Measurements from ENCODE around the gene PTPN4. TPM values are rescaled to one million over a fixed set of nuclear protein-coding genes. Genes with fewer than 3 reads are reported as not detected.

Gene PTPN4
- total RNA-seq, 1 experiment from 2014 or later = 60.7 TPM

DNA sequence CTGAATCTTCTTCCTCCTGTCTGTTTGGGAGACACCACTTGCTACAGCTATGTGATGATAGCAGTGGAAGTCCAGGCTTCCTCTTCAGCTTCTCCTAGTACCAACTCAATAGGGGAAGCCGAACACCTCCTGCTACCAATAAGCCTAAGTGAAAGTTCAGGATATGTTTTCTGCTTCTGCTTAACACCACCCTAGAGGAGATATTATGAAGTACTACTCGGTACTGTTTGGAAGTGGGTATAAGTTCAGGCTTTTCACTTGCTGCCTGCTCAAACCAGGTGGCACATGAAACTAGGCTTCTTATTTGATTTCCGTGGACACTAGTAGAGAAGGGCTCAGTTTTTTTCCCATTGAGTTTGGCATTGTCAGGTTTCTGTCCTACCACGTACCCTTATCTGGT, 99.8 kb downstream of the PTPN4 start:
- intact Hi-C loops (cut with micrococcal nuclease; ENCODE audit: unreplicated experiment) = no loop called here
- BruUV-seq (replicated peaks) = no TSS peak

DNA sequence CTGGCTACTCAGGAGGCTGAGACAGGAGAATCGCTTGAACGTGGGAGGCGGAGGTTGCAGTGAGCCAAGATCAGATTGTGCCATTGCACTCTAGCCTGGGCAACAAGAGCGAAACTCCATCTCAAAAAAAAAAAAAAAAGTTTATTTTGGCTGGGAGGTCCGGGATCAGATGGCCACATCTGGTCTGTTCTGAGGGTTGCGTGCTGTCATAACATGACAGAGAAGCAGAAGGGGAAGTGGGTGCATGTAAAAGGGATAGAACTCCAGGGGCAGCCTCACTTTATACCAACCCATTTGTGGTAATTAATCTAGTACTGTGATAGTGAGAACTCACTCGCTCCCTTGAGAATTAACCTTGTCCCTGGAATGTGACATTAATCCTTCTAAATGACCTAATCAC, 101.2 kb downstream of the PTPN4 start:
- no peaks in the 10 kb centered on the region for H3K9me3 ChIP-seq (ENCODE audit: insufficient read depth, low read depth)
- no peak for TF ChIP-seq EZH2 (IDR thresholded peaks at IDR 0.05; ENCODE audit: low read depth)
- no peak overlapping the region for H3K27ac ChIP-seq
- H4K20me1 ChIP-seq (ENCODE audit: insufficient read depth) = peaks cover 6% of the 10 kb centered on the region; the same call in 1 of the 2 replicates
- peaks cover 38% of the 10 kb centered on the region for H3K4me1 ChIP-seq (replicated peaks; ENCODE audit: insufficient read depth)
- POLR2A ChIA-PET (ENCODE audit: unreplicated experiment) = no interaction called here
- H3K4me3 ChIP-seq = no peak overlapping the region
- peaks cover 17% of the 10 kb centered on the region; the same call in 1 of the 2 replicates for H3K36me3 ChIP-seq (ENCODE audit: low read depth)
- no peaks in the 10 kb centered on the region; the same call in 1 of the 2 replicates for H3K9me2 ChIP-seq (ENCODE audit: insufficient read depth)
- intact Hi-C loops (cut with micrococcal nuclease; ENCODE audit: unreplicated experiment) = no loop called here
- peaks cover 67% of the 10 kb centered on the region for H3K79me2 ChIP-seq (ENCODE audit: low read depth)
- H3K27me3 ChIP-seq (ENCODE audit: insufficient read depth, low read depth) = no peaks in the 10 kb centered on the region
- H2AFZ ChIP-seq = no peak overlapping the region
- no peak overlapping the region for H3K4me2 ChIP-seq
- no TSS peak for BruUV-seq (replicated peaks)
- CTCF ChIA-PET = no interaction called here
- no peak for DNase-seq
- H3F3A ChIP-seq (ENCODE audit: insufficient read depth, low read depth) = peaks cover 20% of the 10 kb centered on the region; the same call in 1 of the 2 replicates

More for the DNA sequence above, 99.8 kb downstream of the PTPN4 start:
- Histone ChIP-seq H3K9me2 (ENCODE audit: insufficient read depth) (no peaks in the 10 kb centered on the region; the same call in 1 of the 2 replicates), H3K79me2 (ENCODE audit: low read depth) (peaks cover 71% of the 10 kb centered on the region), H3K36me3 (ENCODE audit: low read depth) (peaks cover 17% of the 10 kb centered on the region; the same call in 1 of the 2 replicates), H4K20me1 (ENCODE audit: insufficient read depth) (peaks cover 6% of the 10 kb centered on the region; the same call in 1 of the 2 replicates), H3K4me2 (no peak overlapping the region), H3K27ac (no peak overlapping the region), H3K4me3 (no peak overlapping the region), H3F3A (ENCODE audit: insufficient read depth, low read depth) (peaks cover 20% of the 10 kb centered on the region; the same call in 1 of the 2 replicates), H3K4me1 (replicated peaks; ENCODE audit: insufficient read depth) (peaks cover 38% of the 10 kb centered on the region), H3K9me3 (ENCODE audit: insufficient read depth, low read depth) (no peaks in the 10 kb centered on the region), H2AFZ (no peak overlapping the region), H3K27me3 (ENCODE audit: insufficient read depth, low read depth) (no peaks in the 10 kb centered on the region)
- POLR2A ChIA-PET (ENCODE audit: unreplicated experiment) = no interaction called here
- CTCF ChIA-PET = no interaction called here
- TF ChIP-seq EZH2 (IDR thresholded peaks at IDR 0.05; ENCODE audit: low read depth) = no peak
- TF ChIP-seq, protein P1, sequence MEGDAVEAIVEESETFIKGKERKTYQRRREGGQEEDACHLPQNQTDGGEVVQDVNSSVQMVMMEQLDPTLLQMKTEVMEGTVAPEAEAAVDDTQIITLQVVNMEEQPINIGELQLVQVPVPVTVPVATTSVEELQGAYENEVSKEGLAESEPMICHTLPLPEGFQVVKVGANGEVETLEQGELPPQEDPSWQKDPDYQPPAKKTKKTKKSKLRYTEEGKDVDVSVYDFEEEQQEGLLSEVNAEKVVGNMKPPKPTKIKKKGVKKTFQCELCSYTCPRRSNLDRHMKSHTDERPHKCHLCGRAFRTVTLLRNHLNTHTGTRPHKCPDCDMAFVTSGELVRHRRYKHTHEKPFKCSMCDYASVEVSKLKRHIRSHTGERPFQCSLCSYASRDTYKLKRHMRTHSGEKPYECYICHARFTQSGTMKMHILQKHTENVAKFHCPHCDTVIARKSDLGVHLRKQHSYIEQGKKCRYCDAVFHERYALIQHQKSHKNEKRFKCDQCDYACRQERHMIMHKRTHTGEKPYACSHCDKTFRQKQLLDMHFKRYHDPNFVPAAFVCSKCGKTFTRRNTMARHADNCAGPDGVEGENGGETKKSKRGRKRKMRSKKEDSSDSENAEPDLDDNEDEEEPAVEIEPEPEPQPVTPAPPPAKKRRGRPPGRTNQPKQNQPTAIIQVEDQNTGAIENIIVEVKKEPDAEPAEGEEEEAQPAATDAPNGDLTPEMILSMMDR (conservative IDR thresholded peaks at IDR 0.05) = no peak
- no peak for DNase-seq

DNA sequence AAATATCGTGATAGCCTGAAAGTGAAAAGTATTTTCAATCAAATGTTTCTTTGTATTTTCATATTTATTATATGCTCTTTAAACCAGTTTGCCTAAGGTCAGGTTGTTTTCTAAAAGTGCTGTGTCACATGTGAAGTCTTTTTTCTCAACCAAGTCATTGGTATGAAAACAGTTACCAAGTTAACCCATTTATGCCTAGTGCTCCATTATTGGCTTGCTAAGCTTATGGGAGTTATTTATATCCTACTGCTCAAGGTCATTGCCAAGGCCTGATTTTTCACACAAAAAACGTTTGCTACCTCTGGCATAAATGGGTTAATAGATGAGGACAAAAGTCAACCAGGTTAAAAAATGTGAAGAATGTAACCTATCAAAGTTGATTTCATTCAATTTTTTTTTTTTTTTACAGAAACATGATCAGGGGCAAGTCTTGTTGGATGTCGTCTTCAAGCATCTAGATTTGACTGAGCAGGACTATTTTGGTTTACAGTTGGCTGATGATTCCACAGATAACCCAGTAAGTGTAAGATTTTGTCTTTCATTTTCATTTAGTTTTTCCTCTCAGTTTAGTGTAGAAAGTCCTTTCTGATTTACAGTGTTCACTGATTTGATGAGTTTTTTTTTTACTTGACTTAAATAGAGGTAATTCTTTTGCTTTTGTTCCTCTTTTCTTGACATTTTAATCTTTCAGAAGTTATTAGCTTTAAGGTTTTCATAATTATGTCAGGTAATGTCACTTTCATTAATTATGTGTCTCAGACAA, 102.6 kb downstream of the PTPN4 start:
- H3K79me2 ChIP-seq (ENCODE audit: low read depth) = peaks cover 67% of the 10 kb centered on the region
- no peak overlapping the region for H3K27ac ChIP-seq
- peaks cover 6% of the 10 kb centered on the region; the same call in 1 of the 2 replicates for H4K20me1 ChIP-seq (ENCODE audit: insufficient read depth)
- no peak overlapping the region for H2AFZ ChIP-seq
- H3K27me3 ChIP-seq (ENCODE audit: insufficient read depth, low read depth) = no peaks in the 10 kb centered on the region
- H3K36me3 ChIP-seq (ENCODE audit: low read depth) = peaks cover 17% of the 10 kb centered on the region; the same call in 1 of the 2 replicates
- intact Hi-C loops (cut with micrococcal nuclease; ENCODE audit: unreplicated experiment) = no loop called here
- ChIA-PET POLR2A (ENCODE audit: unreplicated experiment) (no interaction called here), CTCF (interaction anchor here (0.7 kb wide), 1 partner anchor 102 kb away, joined by 5 read pairs; the partner anchor contains the start of gene PTPN4)
- BruUV-seq (replicated peaks) = no TSS peak
- peaks cover 3% of the 10 kb centered on the region; the same call in 1 of the 2 replicates for H3K9me3 ChIP-seq (ENCODE audit: insufficient read depth, low read depth)
- H3F3A ChIP-seq (ENCODE audit: insufficient read depth, low read depth) = peaks cover 12% of the 10 kb centered on the region; the same call in 1 of the 2 replicates
- H3K4me1 ChIP-seq (replicated peaks; ENCODE audit: insufficient read depth) = peaks cover 24% of the 10 kb centered on the region
- DNase-seq = no peak
- H3K9me2 ChIP-seq (ENCODE audit: insufficient read depth) = no peaks in the 10 kb centered on the region; the same call in 1 of the 2 replicates
- H3K4me3 ChIP-seq = no peak overlapping the region
- no peak overlapping the region for H3K4me2 ChIP-seq
- no peak for TF ChIP-seq EZH2 (IDR thresholded peaks at IDR 0.05; ENCODE audit: low read depth)
- TF ChIP-seq, protein P1 (conservative IDR thresholded peaks at IDR 0.05) = no peak

Measured in PC-9 (cell line).